ENCODE data around the gene C5AR1. TPM values are rescaled to one million over a fixed set of nuclear protein-coding genes. Genes with fewer than 3 reads are reported as not detected.
"Not testable (repeated sequence)": the region's sequence is repeated elsewhere in the genome, so short reads cannot be mapped to it uniquely, and the experiment has no call there.

C5AR1 gene
- total RNA-seq, result 2.9 to 4.3 TPM (median 3.7 TPM) in 3 replicates
- long read RNA-seq, partial matches to known transcripts, result 0 of 1 reads
- long read RNA-seq, other reads (novel, unspliced or antisense), result 1 of 1 reads

DNA sequence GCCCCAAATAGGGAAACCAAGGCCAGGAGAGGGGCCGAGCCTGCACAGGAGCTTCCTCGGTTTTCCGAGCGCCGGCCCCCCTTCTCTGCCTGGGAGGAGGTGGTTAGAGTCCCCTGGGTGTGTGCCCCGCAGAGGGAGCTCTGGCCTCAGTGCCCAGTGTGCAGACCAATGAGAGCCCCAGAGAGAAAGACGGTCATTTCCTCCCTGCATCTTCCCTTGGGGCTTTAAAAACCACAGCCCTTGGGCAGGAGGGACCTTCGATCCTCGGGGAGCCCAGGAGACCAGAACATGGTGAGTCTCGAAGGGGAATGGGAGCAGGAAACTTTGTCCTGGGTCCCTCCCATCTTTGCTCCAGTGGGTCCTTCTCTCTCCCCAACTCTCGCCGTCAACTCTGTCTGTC, at the start of gene C5AR1:
Gene C5AR1, plus strand, starts transcription at position 254 of the 400 bp plus-strand sequence. Its CDS starts 35 bp downstream, at position 289.
- TF ChIP-seq, protein P1, sequence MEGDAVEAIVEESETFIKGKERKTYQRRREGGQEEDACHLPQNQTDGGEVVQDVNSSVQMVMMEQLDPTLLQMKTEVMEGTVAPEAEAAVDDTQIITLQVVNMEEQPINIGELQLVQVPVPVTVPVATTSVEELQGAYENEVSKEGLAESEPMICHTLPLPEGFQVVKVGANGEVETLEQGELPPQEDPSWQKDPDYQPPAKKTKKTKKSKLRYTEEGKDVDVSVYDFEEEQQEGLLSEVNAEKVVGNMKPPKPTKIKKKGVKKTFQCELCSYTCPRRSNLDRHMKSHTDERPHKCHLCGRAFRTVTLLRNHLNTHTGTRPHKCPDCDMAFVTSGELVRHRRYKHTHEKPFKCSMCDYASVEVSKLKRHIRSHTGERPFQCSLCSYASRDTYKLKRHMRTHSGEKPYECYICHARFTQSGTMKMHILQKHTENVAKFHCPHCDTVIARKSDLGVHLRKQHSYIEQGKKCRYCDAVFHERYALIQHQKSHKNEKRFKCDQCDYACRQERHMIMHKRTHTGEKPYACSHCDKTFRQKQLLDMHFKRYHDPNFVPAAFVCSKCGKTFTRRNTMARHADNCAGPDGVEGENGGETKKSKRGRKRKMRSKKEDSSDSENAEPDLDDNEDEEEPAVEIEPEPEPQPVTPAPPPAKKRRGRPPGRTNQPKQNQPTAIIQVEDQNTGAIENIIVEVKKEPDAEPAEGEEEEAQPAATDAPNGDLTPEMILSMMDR (IDR thresholded peaks at IDR 0.05), result no peak
- DNase-seq (ENCODE audit: low spot score), result no peak
- H3K4me1 Mint-ChIP-seq (ENCODE audit: low read depth), result peaks cover 29% of the 10 kb centered on the region
- no peaks in the 10 kb centered on the region for H3K27me3 Mint-ChIP-seq (ENCODE audit: low read depth)
- H3K9me3 Mint-ChIP-seq (ENCODE audit: low read depth), result no peaks in the 10 kb centered on the region
- peak within 1 kb of the TSS; percentile 41 for H3K27ac Mint-ChIP-seq (ENCODE audit: unreplicated experiment)
- no peak within 1 kb of the TSS for H3K4me3 Mint-ChIP-seq (ENCODE audit: unreplicated experiment)
- H3K36me3 Mint-ChIP-seq (ENCODE audit: low read depth), result no peaks in the 10 kb centered on the region

DNA sequence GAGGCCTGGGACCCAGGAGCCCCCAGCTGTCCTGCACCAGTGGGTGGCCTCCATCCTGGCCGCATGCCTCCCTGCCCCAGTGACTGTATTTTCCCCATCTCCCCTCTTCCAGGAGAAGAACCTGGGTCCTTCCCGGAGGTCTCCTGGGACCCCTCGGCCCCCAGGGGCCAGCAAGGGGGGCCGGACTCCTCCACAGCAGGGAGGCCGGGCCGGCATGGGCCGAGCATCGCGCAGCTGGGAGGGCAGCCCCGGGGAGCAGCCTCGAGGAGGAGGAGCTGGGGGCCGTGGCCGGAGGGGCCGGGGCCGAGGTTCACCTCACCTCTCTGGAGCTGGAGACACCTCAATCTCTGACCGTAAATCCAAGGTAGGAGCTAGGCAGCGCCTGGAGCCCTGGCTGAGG, 49.2 kb upstream of the C5AR1 start:
- Mint-ChIP-seq H3K27ac (ENCODE audit: unreplicated experiment) (no peak overlapping the region), H3K27me3 (ENCODE audit: low read depth) (no peaks in the 10 kb centered on the region), H3K36me3 (ENCODE audit: low read depth) (peaks cover 39% of the 10 kb centered on the region), H3K4me3 (ENCODE audit: unreplicated experiment) (no peak overlapping the region), H3K4me1 (ENCODE audit: low read depth) (peaks cover 44% of the 10 kb centered on the region), H3K9me3 (ENCODE audit: low read depth) (no peaks in the 10 kb centered on the region)
- TF ChIP-seq, protein P1 (IDR thresholded peaks at IDR 0.05), result no peak
- DNase-seq (ENCODE audit: low spot score), result no peak

DNA sequence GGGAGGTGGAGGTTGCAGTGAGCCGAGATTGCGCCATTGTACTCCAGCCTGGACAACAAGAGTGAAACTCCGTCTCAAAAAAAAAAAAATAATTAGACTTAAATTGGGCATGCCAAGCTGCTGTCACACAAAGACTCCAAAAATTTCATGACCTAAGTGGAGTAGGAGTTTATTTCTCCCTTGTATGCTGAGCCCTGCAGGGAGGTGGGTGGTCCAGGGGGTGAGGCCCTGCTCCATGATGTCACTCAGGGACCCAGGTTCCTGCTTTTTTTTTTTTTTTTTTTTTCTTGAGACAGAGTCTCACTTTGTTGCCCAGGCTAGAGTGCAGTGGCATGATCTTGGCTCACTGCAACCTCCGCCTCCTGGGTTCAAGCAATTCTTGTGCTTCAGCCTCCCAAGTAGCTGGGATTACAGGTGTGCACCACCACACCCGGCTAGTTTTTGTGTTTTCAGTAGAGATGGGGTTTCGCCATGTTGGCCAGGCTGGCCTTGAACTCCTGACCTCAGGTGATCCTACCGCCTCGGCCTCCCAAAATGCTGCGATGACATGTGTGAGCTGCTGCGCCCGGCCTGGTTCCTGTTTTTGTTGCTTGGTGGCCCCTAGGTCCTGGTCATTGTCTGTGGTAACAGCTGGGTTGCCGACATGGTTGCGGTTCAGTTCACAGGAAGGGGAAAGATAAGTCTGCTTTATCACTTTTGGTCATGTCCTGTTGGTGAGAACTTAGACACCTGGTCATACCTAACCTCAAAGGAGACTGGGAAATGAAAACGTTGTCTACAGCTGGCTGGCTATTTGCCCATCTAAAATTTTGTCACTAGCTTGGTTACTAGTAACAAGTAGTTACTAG, 47.5 kb upstream of the C5AR1 start:
- peaks cover 51% of the 10 kb centered on the region for H3K36me3 Mint-ChIP-seq (ENCODE audit: low read depth)
- H3K27me3 Mint-ChIP-seq (ENCODE audit: low read depth), result not testable (repeated sequence)

DNA sequence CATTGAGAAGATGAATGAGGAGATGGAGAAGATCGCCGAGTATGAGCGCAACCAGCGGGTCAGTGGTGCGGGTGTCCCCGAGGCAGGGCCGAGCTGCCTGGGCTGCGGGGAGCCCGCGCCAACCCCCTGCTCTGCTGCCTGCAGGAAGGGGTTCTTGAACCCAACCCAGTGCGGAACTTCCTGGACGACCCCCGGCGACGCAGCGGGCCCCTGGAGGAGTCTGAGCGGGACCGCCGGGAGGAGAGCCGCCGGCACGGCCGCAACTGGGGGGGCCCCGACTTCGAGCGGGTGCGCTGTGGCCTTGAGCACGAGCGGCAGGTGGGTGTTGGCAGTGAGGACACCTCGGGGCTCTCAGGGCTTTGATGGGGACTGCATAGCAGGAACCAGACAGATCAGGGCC, 45.0 kb upstream of the C5AR1 start:
- DNase-seq (ENCODE audit: low spot score), result no peak
- Mint-ChIP-seq H3K4me3 (ENCODE audit: unreplicated experiment) (no peak overlapping the region), H3K9me3 (ENCODE audit: low read depth) (no peaks in the 10 kb centered on the region), H3K4me1 (ENCODE audit: low read depth) (peaks cover 14% of the 10 kb centered on the region), H3K27me3 (ENCODE audit: low read depth) (no peaks in the 10 kb centered on the region), H3K27ac (ENCODE audit: unreplicated experiment) (no peak overlapping the region), H3K36me3 (ENCODE audit: low read depth) (peaks cover 44% of the 10 kb centered on the region)
- TF ChIP-seq, protein P1 (IDR thresholded peaks at IDR 0.05), result no peak

More for the DNA sequence above, 47.5 kb upstream of the C5AR1 start:
- not testable (repeated sequence) for H3K27ac Mint-ChIP-seq (ENCODE audit: unreplicated experiment); H3K4me3 Mint-ChIP-seq (ENCODE audit: unreplicated experiment); H3K9me3 Mint-ChIP-seq (ENCODE audit: low read depth); DNase-seq (ENCODE audit: low spot score)
- H3K4me1 Mint-ChIP-seq (ENCODE audit: low read depth), result peaks cover 38% of the 10 kb centered on the region

DNA sequence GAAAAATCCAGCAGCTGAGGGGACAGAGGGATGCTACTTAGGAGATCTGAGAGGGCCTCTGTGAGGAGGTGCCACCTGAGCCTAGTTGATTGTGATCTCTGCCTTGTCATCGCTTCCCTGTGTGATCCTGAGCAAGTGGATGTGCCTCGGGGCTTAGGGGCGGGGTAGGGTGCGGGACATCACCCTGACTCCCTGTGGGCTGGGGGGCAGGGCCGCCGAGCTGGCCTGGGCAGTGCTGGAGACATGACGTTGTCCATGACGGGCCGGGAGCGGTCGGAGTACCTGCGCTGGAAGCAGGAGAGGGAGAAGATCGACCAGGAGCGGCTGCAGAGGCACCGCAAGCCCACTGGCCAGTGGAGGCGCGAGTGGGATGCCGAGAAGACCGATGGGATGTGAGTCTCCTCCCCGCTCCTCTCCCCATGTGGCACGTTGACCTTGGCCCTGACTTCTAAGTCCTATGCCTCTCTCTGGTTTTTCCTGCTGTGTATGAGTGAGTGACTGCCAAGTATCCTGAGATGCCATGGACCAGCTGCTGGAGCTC, 43.2 kb upstream of the C5AR1 start:
- no peaks in the 10 kb centered on the region for H3K9me3 Mint-ChIP-seq (ENCODE audit: low read depth)
- no peaks in the 10 kb centered on the region for H3K27me3 Mint-ChIP-seq (ENCODE audit: low read depth)
- no peaks in the 10 kb centered on the region for H3K4me1 Mint-ChIP-seq (ENCODE audit: low read depth)
- DNase-seq (ENCODE audit: low spot score), result no peak
- H3K36me3 Mint-ChIP-seq (ENCODE audit: low read depth), result peaks cover 40% of the 10 kb centered on the region
- peak overlapping the region; percentile 20 for H3K27ac Mint-ChIP-seq (ENCODE audit: unreplicated experiment)
- TF ChIP-seq, protein P1 (IDR thresholded peaks at IDR 0.05), result no peak
- no peak overlapping the region for H3K4me3 Mint-ChIP-seq (ENCODE audit: unreplicated experiment)
